ENCODE results near the gene TEKTIP1. TPM values are rescaled to one million over a fixed set of nuclear protein-coding genes. Genes with fewer than 3 reads are reported as not detected.

Gene TEKTIP1
- total and polyA plus RNA-seq, 9 of the 15 experiments (the other 6 are each of a cell fraction or from before 2014, with no cell fraction given) = 0.66 TPM; not detected in 8

DNA sequence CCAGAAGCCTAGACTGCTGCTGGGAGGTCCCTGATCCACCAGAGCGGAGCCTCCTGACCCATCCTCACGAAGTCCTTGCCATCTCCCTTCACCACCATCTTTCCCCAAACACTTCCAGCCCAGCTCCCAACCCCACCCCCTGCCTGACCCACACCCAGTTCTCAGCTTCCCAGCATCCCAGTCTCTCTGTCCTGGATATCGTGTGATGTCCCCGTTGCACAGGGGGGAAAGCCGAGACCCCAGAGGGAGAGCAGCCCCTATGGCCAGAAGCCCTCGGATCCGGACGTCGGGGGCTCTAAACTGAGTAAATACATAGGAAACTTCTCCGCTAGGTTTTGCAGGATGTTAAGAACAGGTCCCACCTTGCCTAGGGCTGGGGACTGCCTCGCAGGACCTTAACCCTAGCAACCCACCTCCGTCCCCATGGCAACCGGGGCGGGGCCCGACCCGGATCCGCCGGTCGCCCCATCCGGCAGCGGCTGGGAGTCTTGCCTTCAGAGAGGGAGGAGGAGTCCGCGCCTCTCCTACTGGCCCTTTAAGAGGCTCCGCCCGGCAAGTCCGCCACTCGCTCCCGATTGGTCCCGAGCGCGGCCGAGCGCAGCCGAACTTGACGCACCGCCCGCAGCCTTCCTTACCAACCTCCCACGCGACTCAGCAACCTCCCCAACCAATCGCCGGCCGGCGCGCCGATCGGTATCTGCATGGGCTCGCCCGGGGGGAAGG is 33.3 kb downstream of the TEKTIP1 start (continued):
- no peak for TF ChIP-seq ZNF324 (CRISPR knock-in tag; IDR thresholded peaks at IDR 0.05)
- peak; percentile 32 for TF ChIP-seq RBBP5 (IDR thresholded peaks at IDR 0.05; ENCODE audit: borderline replicate concordance, insufficient read depth, low read length, poor library complexity, severe bottlenecking)
- TF ChIP-seq TOE1 (IDR thresholded peaks at IDR 0.05; ENCODE audit: borderline replicate concordance) = peak; percentile 62; the same call in 1 of the 2 replicates
- TF ChIP-seq TOE1 (CRISPR knock-in tag; IDR thresholded peaks at IDR 0.05; ENCODE audit: borderline replicate concordance, low read depth) = no peak
- no peak for TF ChIP-seq ZFP36 (IDR thresholded peaks at IDR 0.05; ENCODE audit: low read depth, low read length, partially characterized antibody)
- no peak for TF ChIP-seq FOXK1 (CRISPR knock-in tag; IDR thresholded peaks at IDR 0.05; ENCODE audit: borderline replicate concordance)
- no peak for TF ChIP-seq NFATC3 (IDR thresholded peaks at IDR 0.05)
- no peak for TF ChIP-seq NCOA6 (IDR thresholded peaks at IDR 0.05)
- TF ChIP-seq, protein P1, sequence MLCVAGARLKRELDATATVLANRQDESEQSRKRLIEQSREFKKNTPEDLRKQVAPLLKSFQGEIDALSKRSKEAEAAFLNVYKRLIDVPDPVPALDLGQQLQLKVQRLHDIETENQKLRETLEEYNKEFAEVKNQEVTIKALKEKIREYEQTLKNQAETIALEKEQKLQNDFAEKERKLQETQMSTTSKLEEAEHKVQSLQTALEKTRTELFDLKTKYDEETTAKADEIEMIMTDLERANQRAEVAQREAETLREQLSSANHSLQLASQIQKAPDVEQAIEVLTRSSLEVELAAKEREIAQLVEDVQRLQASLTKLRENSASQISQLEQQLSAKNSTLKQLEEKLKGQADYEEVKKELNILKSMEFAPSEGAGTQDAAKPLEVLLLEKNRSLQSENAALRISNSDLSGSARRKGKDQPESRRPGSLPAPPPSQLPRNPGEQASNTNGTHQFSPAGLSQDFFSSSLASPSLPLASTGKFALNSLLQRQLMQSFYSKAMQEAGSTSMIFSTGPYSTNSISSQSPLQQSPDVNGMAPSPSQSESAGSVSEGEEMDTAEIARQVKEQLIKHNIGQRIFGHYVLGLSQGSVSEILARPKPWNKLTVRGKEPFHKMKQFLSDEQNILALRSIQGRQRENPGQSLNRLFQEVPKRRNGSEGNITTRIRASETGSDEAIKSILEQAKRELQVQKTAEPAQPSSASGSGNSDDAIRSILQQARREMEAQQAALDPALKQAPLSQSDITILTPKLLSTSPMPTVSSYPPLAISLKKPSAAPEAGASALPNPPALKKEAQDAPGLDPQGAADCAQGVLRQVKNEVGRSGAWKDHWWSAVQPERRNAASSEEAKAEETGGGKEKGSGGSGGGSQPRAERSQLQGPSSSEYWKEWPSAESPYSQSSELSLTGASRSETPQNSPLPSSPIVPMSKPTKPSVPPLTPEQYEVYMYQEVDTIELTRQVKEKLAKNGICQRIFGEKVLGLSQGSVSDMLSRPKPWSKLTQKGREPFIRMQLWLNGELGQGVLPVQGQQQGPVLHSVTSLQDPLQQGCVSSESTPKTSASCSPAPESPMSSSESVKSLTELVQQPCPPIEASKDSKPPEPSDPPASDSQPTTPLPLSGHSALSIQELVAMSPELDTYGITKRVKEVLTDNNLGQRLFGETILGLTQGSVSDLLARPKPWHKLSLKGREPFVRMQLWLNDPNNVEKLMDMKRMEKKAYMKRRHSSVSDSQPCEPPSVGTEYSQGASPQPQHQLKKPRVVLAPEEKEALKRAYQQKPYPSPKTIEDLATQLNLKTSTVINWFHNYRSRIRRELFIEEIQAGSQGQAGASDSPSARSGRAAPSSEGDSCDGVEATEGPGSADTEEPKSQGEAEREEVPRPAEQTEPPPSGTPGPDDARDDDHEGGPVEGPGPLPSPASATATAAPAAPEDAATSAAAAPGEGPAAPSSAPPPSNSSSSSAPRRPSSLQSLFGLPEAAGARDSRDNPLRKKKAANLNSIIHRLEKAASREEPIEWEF (CRISPR knock-in tag; IDR thresholded peaks at IDR 0.05) = no peak
- no peak for TF ChIP-seq SPI1 (IDR thresholded peaks at IDR 0.05; ENCODE audit: borderline replicate concordance, low read depth, low read length)
- no peak for TF ChIP-seq ZC3H8 (IDR thresholded peaks at IDR 0.05)
- no peak for TF ChIP-seq FOSL1 (tag; conservative IDR thresholded peaks at IDR 0.05)

Measured in K562 (cell line).